Measurements from ENCODE around the gene PLA2G4E. TPM values are rescaled to one million over a fixed set of nuclear protein-coding genes. Genes with fewer than 3 reads are reported as not detected.

PLA2G4E gene
- polyA plus RNA-seq, 3 donors = not detected

- no peaks in the 10 kb centered on the region for H3K9me3 ChIP-seq (replicated peaks in 1 of 2; ENCODE audit: control insufficient read depth in 1 of 2, insufficient read depth in 1 of 2, low read length in 2 of 2)
- H3K79me2 ChIP-seq (ENCODE audit: insufficient read depth, low read length) = no peaks in the 10 kb centered on the region
- no peaks in the 10 kb centered on the region for H3K36me3 ChIP-seq (replicated peaks in 1 of 2; ENCODE audit: control insufficient read depth in 1 of 2, insufficient read depth in 2 of 2, low read length in 2 of 2)
- H3K36me3 Mint-ChIP-seq = no peaks in the 10 kb centered on the region
- H3K27me3 ChIP-seq (ENCODE audit: control insufficient read depth in 2 of 2, insufficient read depth in 2 of 2, low read length in 2 of 2) = no peaks in the 10 kb centered on the region
- H3K9ac ChIP-seq (ENCODE audit: insufficient read depth, low read length, poor library complexity, severe bottlenecking) = no peak overlapping the region
- no peaks in the 10 kb centered on the region for H4K20me1 ChIP-seq (ENCODE audit: insufficient read depth, low read length)
- no peak overlapping the region for H3K4me3 ChIP-seq (replicated peaks in 1 of 3; ENCODE audit: low read depth in 2 of 3, low read length in 3 of 3)
- no peaks in the 10 kb centered on the region for H3K4me1 Mint-ChIP-seq
- H3K9me3 Mint-ChIP-seq = peaks cover 0 to 1% (median 0%) of the 10 kb centered on the region in 7 donors
- intact Hi-C loops (cut with micrococcal nuclease) = no loop called here
- H3K4me2 ChIP-seq (replicated peaks; ENCODE audit: extremely low read depth, low read length, poor library complexity, severe bottlenecking) = no peak overlapping the region
- no peak overlapping the region for H3K27ac ChIP-seq (ENCODE audit: low read depth in 1 of 2, low read length in 2 of 2)
- H3K27ac Mint-ChIP-seq = no peak overlapping the region
- H3K27me3 Mint-ChIP-seq (ENCODE audit: low read depth in 3 of 3) = peaks cover 0 to 6% (median 4%) of the 10 kb centered on the region in 3 donors
- no peaks in the 10 kb centered on the region for H3K4me1 ChIP-seq (ENCODE audit: control insufficient read depth in 1 of 2, insufficient read depth in 2 of 2, low read length in 2 of 2)
- TF ChIP-seq CTCF (IDR thresholded peaks at IDR 0.05) = no peak
- no peak overlapping the region for H3K4me3 Mint-ChIP-seq
- no peak for DNase-seq
- no peak overlapping the region for H2AFZ ChIP-seq (ENCODE audit: insufficient read depth, low read depth, low read length, poor library complexity, severe bottlenecking)
Measured at GRCh38 chr15:42009022-42009421, 11.8 kb downstream of the PLA2G4E start.

- Mint-ChIP-seq H3K27me3 (ENCODE audit: low read depth in 3 of 3) (peaks cover 4% of the 10 kb centered on the region in 3 donors), H3K27ac (no peak overlapping the region), H3K4me1 (no peaks in the 10 kb centered on the region), H3K4me3 (no peak overlapping the region), H3K9me3 (peaks cover 0 to 1% (median 0%) of the 10 kb centered on the region in 7 donors), H3K36me3 (no peaks in the 10 kb centered on the region)
- Histone ChIP-seq H4K20me1 (ENCODE audit: insufficient read depth, low read length) (no peaks in the 10 kb centered on the region), H2AFZ (ENCODE audit: insufficient read depth, low read depth, low read length, poor library complexity, severe bottlenecking) (no peak overlapping the region), H3K27ac (ENCODE audit: low read depth in 1 of 2, low read length in 2 of 2) (no peak overlapping the region), H3K4me2 (replicated peaks; ENCODE audit: extremely low read depth, low read length, poor library complexity, severe bottlenecking) (no peak overlapping the region), H3K36me3 (replicated peaks in 1 of 2; ENCODE audit: control insufficient read depth in 1 of 2, insufficient read depth in 2 of 2, low read length in 2 of 2) (no peaks in the 10 kb centered on the region), H3K4me3 (replicated peaks in 1 of 3; ENCODE audit: low read depth in 2 of 3, low read length in 3 of 3) (no peak overlapping the region), H3K9me3 (replicated peaks in 1 of 2; ENCODE audit: control insufficient read depth in 1 of 2, insufficient read depth in 1 of 2, low read length in 2 of 2) (no peaks in the 10 kb centered on the region), H3K4me1 (ENCODE audit: control insufficient read depth in 1 of 2, insufficient read depth in 2 of 2, low read length in 2 of 2) (no peaks in the 10 kb centered on the region), H3K27me3 (ENCODE audit: control insufficient read depth in 2 of 2, insufficient read depth in 2 of 2, low read length in 2 of 2) (no peaks in the 10 kb centered on the region), H3K79me2 (ENCODE audit: insufficient read depth, low read length) (no peaks in the 10 kb centered on the region), H3K9ac (ENCODE audit: insufficient read depth, low read length, poor library complexity, severe bottlenecking) (no peak overlapping the region)
- intact Hi-C loops (cut with micrococcal nuclease) = no loop called here
- TF ChIP-seq CTCF (IDR thresholded peaks at IDR 0.05) = no peak
- no peak for DNase-seq
- WGBS (ENCODE audit: insufficient coverage) = no CpG with 5 or more reads among the region's 1 CpG
Measured at GRCh38 chr15:42007386-42007785, 13.5 kb downstream of the PLA2G4E start.

Measured in CD14-positive monocyte (primary cell).